Activated CD8-positive, alpha-beta memory T cell treated with anti-CD3 and anti-CD28 coated beads for 24 hours (primary cell): ENCODE data around the gene ZNF688.
"Not testable (repeated sequence)": the region's sequence is repeated elsewhere in the genome, so short reads cannot be mapped to it uniquely, and the experiment has no call there.

Experiments used
- DNase-seq: peaks from one replicate; pipeline ENCODE4 v3.0.0-alpha.2; 2020

The ZNF688 gene

GRCh38 chr16:30571445-30572322 lies at the start of gene ZNF688:
Gene ZNF688, minus strand, starts transcription at chr16:30571714. Its CDS starts 85 bp downstream, at chr16:30571629.
- peak; percentile 95 for DNase-seq

GRCh38 chr16:30620169-30620568 lies 48.7 kb upstream of the ZNF688 start:
- DNase-seq = no peak

GRCh38 chr16:30619638-30620037 lies 48.1 kb upstream of the ZNF688 start:
- no peak for DNase-seq

GRCh38 chr16:30619202-30619601 lies 47.7 kb upstream of the ZNF688 start:
- DNase-seq = no peak

- peak; percentile 84 for DNase-seq
Observed at GRCh38 chr16:30615358-30616091, 44.0 kb upstream of the ZNF688 start.

- DNase-seq = peak; percentile 99
Observed at GRCh38 chr16:30609926-30610839, 38.7 kb upstream of the ZNF688 start, which contains the start of gene ZNF689. Gene ZNF689, minus strand, starts transcription at chr16:30610389. Its CDS starts 348 bp downstream, at chr16:30610041.

GRCh38 chr16:30609002-30609925 lies 37.8 kb upstream of the ZNF688 start:
- peak; percentile 87 for DNase-seq

- no peak for DNase-seq
Observed at GRCh38 chr16:30606004-30606403, 34.5 kb upstream of the ZNF688 start.

- DNase-seq = no peak
Observed at GRCh38 chr16:30605158-30605557, 33.6 kb upstream of the ZNF688 start.

GRCh38 chr16:30604316-30604947 lies 32.9 kb upstream of the ZNF688 start:
- no peak for DNase-seq

- DNase-seq = no peak
Observed at GRCh38 chr16:30603945-30604315, 32.4 kb upstream of the ZNF688 start.

GRCh38 chr16:30602616-30603277 lies 31.2 kb upstream of the ZNF688 start:
- no peak for DNase-seq

GRCh38 chr16:30601966-30602365 lies 30.5 kb upstream of the ZNF688 start:
- DNase-seq = no peak

- DNase-seq = no peak
Observed at GRCh38 chr16:30600929-30601328, 29.4 kb upstream of the ZNF688 start.

GRCh38 chr16:30600215-30600614 lies 28.7 kb upstream of the ZNF688 start:
- DNase-seq = no peak

GRCh38 chr16:30592871-30593270 lies 21.4 kb upstream of the ZNF688 start:
- no peak for DNase-seq

GRCh38 chr16:30590869-30591268 lies 19.4 kb upstream of the ZNF688 start:
- DNase-seq = not testable (repeated sequence)

- DNase-seq = not testable (repeated sequence)
Observed at GRCh38 chr16:30589582-30589981, 18.1 kb upstream of the ZNF688 start.

- DNase-seq = no peak
Observed at GRCh38 chr16:30588651-30589050, 17.1 kb upstream of the ZNF688 start.

GRCh38 chr16:30585400-30586191 lies 14.1 kb upstream of the ZNF688 start, which contains the start of gene ZNF785:
Gene ZNF785, minus strand, starts transcription at chr16:30585697. Its CDS starts 86 bp downstream, at chr16:30585611.
- peak; percentile 94 for DNase-seq
